Activated CD8-positive, alpha-beta T cell treated with anti-CD3 and anti-CD28 coated beads for 36 hours (primary cell): Measurements from ENCODE around the gene GCLC. TPM values are rescaled to one million over a fixed set of nuclear protein-coding genes. Genes with fewer than 3 reads are reported as not detected.

ENCODE experiments used
- ATAC-seq: fragments of 200-7000 bp; cut with Tn5 transposase; one replicate; pipeline ENCODE4 v1.10.0; 2021; ENCODE audit warnings: mild to moderate bottlenecking, moderate library complexity
- CTCF ChIA-PET: fragments of 350-600 bp; sonication (Branson Sonifier 250); formaldehyde crosslinking; loops from one replicate; lab custom pipeline; 2021; ENCODE audit warnings: antibody characterized with exemption; lab: Charles Lee
- POLR2A ChIA-PET: fragments of 350-600 bp; sonication (Branson Sonifier 250); formaldehyde crosslinking; loops from one replicate; lab custom pipeline; 2021; ENCODE audit warnings: antibody characterized with exemption; lab: Charles Lee
- DNase-seq: peaks from one replicate; pipeline ENCODE4 v3.0.0-alpha.2; 2020
- H3K27ac Mint-ChIP-seq: one replicate; pipeline ENCODE4 v1.8.0; 2021; ENCODE audit warnings: mild to moderate bottlenecking, mixed read lengths
- H3K27me3 Mint-ChIP-seq: one replicate; pipeline ENCODE4 v1.8.0; 2021; ENCODE audit warnings: mixed read lengths
- H3K36me3 Mint-ChIP-seq: one replicate; pipeline ENCODE4 v1.8.0; 2021; ENCODE audit warnings: low read depth, mixed read lengths
- H3K4me1 Mint-ChIP-seq: one replicate; pipeline ENCODE4 v1.8.0; 2021; ENCODE audit warnings: low read depth, mixed read lengths
- H3K4me3 Mint-ChIP-seq: one replicate; pipeline ENCODE4 v1.8.0; 2021; ENCODE audit warnings: mild to moderate bottlenecking, moderate library complexity, mixed read lengths
- H3K9me3 Mint-ChIP-seq: one replicate; pipeline ENCODE4 v1.8.0; 2021; ENCODE audit warnings: mixed read lengths
- intact Hi-C: fragments of 100-400 bp; cut with micrococcal nuclease; formaldehyde crosslinking; loops from one replicate; pipeline ENCODE4 v1.10.0; 2022
- total RNA-seq, 2 experiments: library from RNA; stranded (reverse); gene quantifications; one replicate each; pipeline ENCODE4 v1.2.3, GENCODE V29; 2021
- TF ChIP-seq, protein P1 (sequence below): fragments of 200-600 bp; IDR thresholded peaks from one replicate; pipeline ENCODE4 v1.8.0; 2022; ENCODE audit warnings: antibody characterized with exemption, mild to moderate bottlenecking

GCLC gene
- total RNA-seq, 2 experiments from 2014 or later = 17.0 to 18.6 TPM

DNA sequence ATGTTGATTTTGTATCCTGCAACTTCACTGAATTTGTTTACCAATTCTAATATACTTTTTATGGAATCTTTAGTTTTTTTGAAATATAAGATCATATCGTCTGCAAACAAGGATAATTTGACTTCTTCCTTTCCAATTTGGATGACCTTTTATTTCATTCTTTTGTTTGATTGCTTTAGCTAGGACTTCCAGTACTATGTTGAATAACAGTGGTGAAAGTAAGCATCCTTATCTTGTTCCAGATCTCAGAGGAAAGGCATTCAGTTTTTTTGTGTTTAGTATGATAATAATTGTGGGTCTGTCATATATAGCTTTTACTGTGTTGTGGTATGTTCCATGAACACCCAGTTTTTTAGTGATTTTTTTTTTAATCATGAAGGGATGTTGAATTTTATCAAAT lies 75.7 kb downstream of the GCLC start:
- ATAC-seq = no peak
- no peaks in the 10 kb centered on the region for H3K27me3 Mint-ChIP-seq

DNA sequence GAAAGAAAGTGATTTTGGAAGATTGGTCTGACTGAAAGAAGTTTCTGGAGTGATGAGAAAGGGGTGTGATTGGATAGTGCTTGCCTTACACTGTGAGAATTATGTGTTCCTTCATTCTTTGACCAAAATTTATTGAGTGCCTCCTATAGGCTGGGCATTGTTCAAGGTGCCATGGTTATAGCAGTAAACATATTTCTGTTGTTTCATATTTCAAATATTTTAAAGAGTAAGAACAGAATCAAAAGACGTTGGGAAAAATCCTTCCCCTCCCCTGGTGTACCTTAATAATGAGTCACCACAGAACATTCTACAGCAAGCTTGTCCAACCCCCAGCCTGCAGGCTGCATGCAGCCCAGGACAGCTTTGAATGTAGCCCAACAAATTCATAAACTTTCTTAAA lies 78.6 kb downstream of the GCLC start:
- Mint-ChIP-seq H3K27me3 (no peaks in the 10 kb centered on the region), H3K4me1 (peaks cover 2% of the 10 kb centered on the region), H3K27ac (no peak overlapping the region), H3K36me3 (no peaks in the 10 kb centered on the region), H3K4me3 (no peak overlapping the region), H3K9me3 (no peaks in the 10 kb centered on the region)
- no peak for ATAC-seq
- CTCF ChIA-PET = no interaction called here
- TF ChIP-seq, protein P1, sequence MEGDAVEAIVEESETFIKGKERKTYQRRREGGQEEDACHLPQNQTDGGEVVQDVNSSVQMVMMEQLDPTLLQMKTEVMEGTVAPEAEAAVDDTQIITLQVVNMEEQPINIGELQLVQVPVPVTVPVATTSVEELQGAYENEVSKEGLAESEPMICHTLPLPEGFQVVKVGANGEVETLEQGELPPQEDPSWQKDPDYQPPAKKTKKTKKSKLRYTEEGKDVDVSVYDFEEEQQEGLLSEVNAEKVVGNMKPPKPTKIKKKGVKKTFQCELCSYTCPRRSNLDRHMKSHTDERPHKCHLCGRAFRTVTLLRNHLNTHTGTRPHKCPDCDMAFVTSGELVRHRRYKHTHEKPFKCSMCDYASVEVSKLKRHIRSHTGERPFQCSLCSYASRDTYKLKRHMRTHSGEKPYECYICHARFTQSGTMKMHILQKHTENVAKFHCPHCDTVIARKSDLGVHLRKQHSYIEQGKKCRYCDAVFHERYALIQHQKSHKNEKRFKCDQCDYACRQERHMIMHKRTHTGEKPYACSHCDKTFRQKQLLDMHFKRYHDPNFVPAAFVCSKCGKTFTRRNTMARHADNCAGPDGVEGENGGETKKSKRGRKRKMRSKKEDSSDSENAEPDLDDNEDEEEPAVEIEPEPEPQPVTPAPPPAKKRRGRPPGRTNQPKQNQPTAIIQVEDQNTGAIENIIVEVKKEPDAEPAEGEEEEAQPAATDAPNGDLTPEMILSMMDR = no peak
- no peak for DNase-seq
- intact Hi-C loops = no loop called here
- POLR2A ChIA-PET = no interaction called here

More for the DNA sequence above, 75.7 kb downstream of the GCLC start:
- POLR2A ChIA-PET = no interaction called here
- Mint-ChIP-seq H3K4me1 (no peaks in the 10 kb centered on the region), H3K36me3 (no peaks in the 10 kb centered on the region), H3K4me3 (no peak overlapping the region), H3K27ac (no peak overlapping the region), H3K9me3 (no peaks in the 10 kb centered on the region)
- intact Hi-C loops = no loop called here
- TF ChIP-seq, protein P1 = no peak
- CTCF ChIA-PET = interaction anchor here (0.7 to 6.6 kb wide), 4 partner anchors 13 to 427 kb away, joined by 3 to 37 read pairs (median 4); no protein-coding TSS in a partner anchor
- no peak for DNase-seq

DNA sequence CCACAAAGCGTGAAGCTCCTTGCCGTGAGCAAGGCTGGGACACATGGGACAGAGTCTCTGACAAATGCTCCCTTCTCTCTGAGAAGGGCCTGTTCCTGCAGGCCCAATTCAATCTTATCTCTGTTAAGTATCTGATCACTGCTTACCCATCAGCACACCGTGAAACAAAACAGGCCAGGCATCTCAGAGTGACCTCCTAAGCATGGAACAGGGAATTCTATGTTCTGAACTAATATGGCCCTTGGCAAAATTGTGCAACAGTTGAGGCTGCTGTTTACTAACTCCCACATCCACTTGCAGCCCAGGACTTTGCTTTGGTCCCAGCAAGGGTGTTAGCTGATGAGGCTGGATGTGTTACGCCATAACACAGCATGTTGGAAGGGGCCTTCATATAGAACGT lies 79.2 kb downstream of the GCLC start:
- ATAC-seq = no peak
- peaks cover 6% of the 10 kb centered on the region for H3K4me1 Mint-ChIP-seq
- TF ChIP-seq, protein P1 = no peak
- DNase-seq = no peak
- no peak overlapping the region for H3K27ac Mint-ChIP-seq
- H3K27me3 Mint-ChIP-seq = no peaks in the 10 kb centered on the region
- H3K4me3 Mint-ChIP-seq = no peak overlapping the region
- no peaks in the 10 kb centered on the region for H3K9me3 Mint-ChIP-seq
- intact Hi-C loops = no loop called here
- CTCF ChIA-PET = no interaction called here
- POLR2A ChIA-PET = no interaction called here
- no peaks in the 10 kb centered on the region for H3K36me3 Mint-ChIP-seq

DNA sequence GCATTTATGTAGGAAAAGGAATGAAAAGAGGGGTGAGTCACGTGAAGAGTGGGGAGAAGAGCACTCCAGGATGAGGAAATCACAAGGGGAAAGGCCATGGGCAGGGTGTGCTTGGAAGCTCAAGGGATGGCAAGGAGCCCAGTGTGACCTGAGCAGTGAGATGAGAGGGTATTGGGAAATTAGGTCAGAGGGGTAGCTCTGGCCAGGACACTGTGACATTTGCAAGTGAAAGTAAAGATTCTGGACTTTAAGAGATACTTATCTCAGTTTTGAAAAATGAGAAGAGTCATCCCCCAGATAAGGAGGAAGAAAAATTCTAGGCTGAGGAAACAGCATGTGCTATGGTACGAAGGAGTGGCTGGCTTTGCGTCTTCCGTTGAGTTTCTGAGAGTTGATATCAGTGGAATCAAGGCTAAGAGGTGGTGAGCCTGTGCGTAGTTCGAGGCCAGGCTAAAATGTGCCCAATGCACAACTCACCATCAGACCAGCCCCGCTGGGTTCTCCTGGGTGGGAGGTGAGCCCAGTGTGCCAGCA lies 79.9 kb downstream of the GCLC start:
- intact Hi-C loops = no loop called here
- ATAC-seq = no peak
- Mint-ChIP-seq H3K4me3 (no peak overlapping the region), H3K9me3 (no peaks in the 10 kb centered on the region), H3K36me3 (no peaks in the 10 kb centered on the region), H3K27me3 (no peaks in the 10 kb centered on the region), H3K27ac (no peak overlapping the region), H3K4me1 (peaks cover 6% of the 10 kb centered on the region)
- CTCF ChIA-PET = no interaction called here
- TF ChIP-seq, protein P1 = no peak
- POLR2A ChIA-PET = interaction anchor here (0.6 kb wide), 1 partner anchor 10 kb away, joined by 3 read pairs; no protein-coding TSS in a partner anchor
- no peak for DNase-seq

DNA sequence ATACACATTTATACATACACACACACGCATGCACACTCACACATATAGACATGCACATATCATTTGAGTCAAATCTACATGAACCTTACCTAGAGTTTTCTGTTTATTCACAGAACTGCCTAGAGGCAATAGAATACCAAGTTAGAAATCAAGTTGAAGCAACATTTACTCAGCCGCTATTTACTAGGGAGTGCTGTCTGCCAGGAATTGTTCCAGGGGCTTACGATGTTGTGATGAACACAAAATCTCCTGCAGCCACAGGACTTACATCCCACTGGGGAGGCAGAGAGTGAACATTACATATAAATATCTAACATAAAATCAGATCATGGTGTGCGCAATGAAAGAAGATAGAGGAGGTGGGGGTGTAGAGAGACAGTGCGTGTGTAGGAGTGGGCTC lies 80.4 kb downstream of the GCLC start:
- Mint-ChIP-seq H3K36me3 (no peaks in the 10 kb centered on the region), H3K27ac (no peak overlapping the region), H3K4me1 (peaks cover 6% of the 10 kb centered on the region), H3K4me3 (no peak overlapping the region), H3K27me3 (no peaks in the 10 kb centered on the region), H3K9me3 (no peaks in the 10 kb centered on the region)
- DNase-seq (no peak), ATAC-seq (no peak)
- intact Hi-C loops = no loop called here
- CTCF ChIA-PET = no interaction called here
- TF ChIP-seq, protein P1 = no peak
- POLR2A ChIA-PET = interaction anchor here (0.6 kb wide), 1 partner anchor 10 kb away, joined by 3 read pairs; no protein-coding TSS in a partner anchor
